Upper lobe of left lung (tissue), 4 donors: ENCODE results near the gene DRC1.

Source experiments
- EP300 ChIP-seq, 4 donors: sonication (generic); formaldehyde crosslinking; IDR thresholded peaks; one replicate each; pipeline ENCODE4 v1.5.1; 2017; ENCODE audit warnings: antibody characterized with exemption in 4 of 4, control low read depth in 2 of 4
- POLR2A ChIP-seq, 4 donors: fragments of 450-650 bp; IDR thresholded peaks; one replicate each; pipeline ENCODE4 v1.5.1; 2016 to 2017; ENCODE audit warnings: antibody characterized with exemption in 4 of 4, mild to moderate bottlenecking in 2 of 4
- POLR2AphosphoS5 ChIP-seq, 2 donors: sonication (generic); formaldehyde crosslinking; IDR thresholded peaks; one replicate each; pipeline ENCODE4 v1.5.1; 2017; ENCODE audit warnings: antibody characterized with exemption in 2 of 2
- TF ChIP-seq, protein P1 (sequence below), 6 experiments: fragments of 450-650 bp in 4 of 6; fragments of 200-600 bp in 2 of 6; sonication (generic) in 2 of 6; IDR thresholded peaks; one replicate each; pipeline ENCODE4 v1.5.1; 2016 to 2019; ENCODE audit warnings: antibody characterized with exemption in 6 of 6

DNA sequence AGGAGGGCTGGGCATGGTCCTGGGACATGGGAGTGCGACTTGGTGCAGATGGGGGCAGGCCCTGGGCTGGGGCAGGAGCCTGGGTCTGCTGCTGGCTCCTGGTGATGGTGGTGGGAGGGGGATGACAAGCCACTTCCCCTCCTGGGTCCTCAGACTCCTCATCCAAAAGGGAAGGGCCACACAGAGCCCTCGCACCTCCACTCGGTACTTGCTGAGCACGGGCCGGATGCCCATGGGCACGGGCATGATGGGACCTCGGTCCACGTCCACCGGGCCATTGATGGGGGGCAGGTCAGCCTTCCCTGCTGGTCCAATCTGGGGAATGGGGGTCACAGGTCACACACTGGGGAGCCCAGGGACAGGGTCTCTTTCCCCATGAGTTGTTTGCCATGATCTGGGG is 72.1 kb downstream of the DRC1 start:
- no peak for TF ChIP-seq POLR2AphosphoS5 (IDR thresholded peaks at IDR 0.05)
- TF ChIP-seq, protein P1, sequence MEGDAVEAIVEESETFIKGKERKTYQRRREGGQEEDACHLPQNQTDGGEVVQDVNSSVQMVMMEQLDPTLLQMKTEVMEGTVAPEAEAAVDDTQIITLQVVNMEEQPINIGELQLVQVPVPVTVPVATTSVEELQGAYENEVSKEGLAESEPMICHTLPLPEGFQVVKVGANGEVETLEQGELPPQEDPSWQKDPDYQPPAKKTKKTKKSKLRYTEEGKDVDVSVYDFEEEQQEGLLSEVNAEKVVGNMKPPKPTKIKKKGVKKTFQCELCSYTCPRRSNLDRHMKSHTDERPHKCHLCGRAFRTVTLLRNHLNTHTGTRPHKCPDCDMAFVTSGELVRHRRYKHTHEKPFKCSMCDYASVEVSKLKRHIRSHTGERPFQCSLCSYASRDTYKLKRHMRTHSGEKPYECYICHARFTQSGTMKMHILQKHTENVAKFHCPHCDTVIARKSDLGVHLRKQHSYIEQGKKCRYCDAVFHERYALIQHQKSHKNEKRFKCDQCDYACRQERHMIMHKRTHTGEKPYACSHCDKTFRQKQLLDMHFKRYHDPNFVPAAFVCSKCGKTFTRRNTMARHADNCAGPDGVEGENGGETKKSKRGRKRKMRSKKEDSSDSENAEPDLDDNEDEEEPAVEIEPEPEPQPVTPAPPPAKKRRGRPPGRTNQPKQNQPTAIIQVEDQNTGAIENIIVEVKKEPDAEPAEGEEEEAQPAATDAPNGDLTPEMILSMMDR (IDR thresholded peaks at IDR 0.05) = no peak
- no peak for TF ChIP-seq POLR2A (IDR thresholded peaks at IDR 0.05)
- TF ChIP-seq EP300 (IDR thresholded peaks at IDR 0.05) = no peak
